ENCODE measurements around the gene SLX4. TPM values are rescaled to one million over a fixed set of nuclear protein-coding genes. Genes with fewer than 3 reads are reported as not detected.

Gene SLX4
- total RNA-seq, 1 experiment from 2014 or later = 7.0 TPM

DNA sequence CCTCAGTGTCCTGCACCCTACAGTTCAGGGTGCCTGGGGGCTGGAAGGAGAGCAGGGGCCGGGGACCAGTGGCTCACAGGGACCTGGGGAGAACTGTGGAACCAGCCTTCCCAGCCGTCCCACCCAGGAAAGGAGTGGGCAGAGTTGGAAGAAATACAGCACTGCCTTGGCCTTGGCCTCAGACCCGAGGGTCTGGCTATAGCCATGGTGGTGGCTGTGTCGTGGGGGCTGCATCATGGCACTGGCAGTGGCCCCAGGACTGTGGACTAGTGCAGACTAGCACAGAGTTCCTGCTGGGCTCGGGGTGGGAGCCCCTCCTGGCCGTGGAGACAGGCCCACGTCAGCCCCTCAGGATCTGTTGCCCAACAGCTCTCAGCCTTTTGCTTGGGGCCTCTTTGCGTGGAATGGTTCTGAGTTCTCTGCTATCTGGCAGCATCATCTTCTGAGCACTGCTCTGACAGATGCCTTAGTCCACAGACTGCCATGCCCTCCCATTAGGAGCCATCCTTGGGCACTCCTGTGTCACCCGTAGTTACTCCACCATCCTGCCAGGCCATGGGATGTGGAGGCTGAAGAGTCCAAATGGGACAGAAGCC lies 30.5 kb upstream of the SLX4 start:
- Histone ChIP-seq H3K36me3 (ENCODE audit: control insufficient read depth in 1 of 2, insufficient read depth in 2 of 2, low read length in 2 of 2) (no peaks in the 10 kb centered on the region), H2AFZ (ENCODE audit: low read depth, low read length, poor library complexity, severe bottlenecking) (no peak overlapping the region), H3K79me2 (ENCODE audit: insufficient read depth, low read length) (no peaks in the 10 kb centered on the region), H4K20me1 (ENCODE audit: insufficient read depth) (no peaks in the 10 kb centered on the region), H3K27me3 (ENCODE audit: insufficient read depth, low read length) (no peaks in the 10 kb centered on the region), H3K4me1 (ENCODE audit: control insufficient read depth in 1 of 2, insufficient read depth in 2 of 2, low read length in 2 of 2) (peaks cover 43 to 45% of the 10 kb centered on the region in 2 experiments), H3K9me3 (ENCODE audit: control insufficient read depth in 1 of 2, insufficient read depth in 1 of 2, low read depth in 1 of 2, low read length in 2 of 2) (no peaks in the 10 kb centered on the region), H3K4me2 (ENCODE audit: low read length) (peak overlapping the region; percentile 69; the same call in 1 of the 2 replicates), H3K27ac (ENCODE audit: low read depth, low read length) (no peak overlapping the region; the same call in 1 of the 2 replicates), H3K4me3 (replicated peaks in 1 of 2; ENCODE audit: low read depth in 1 of 2, low read length in 2 of 2) (no peak overlapping the region), H3K9ac (ENCODE audit: low read length) (no peak overlapping the region), H3K9me2 (ENCODE audit: insufficient read depth) (no peaks in the 10 kb centered on the region)
- intact Hi-C loops (cut with micrococcal nuclease) = no loop called here
- ChIA-PET RAD21 (ENCODE audit: low non-redundant PET in 1 of 2, low total read pairs in 2 of 2, uncharacterized antibody in 2 of 2, unreplicated experiment in 2 of 2) (no interaction called here), CTCF (no interaction called here), POLR2A (no interaction called here)
- DNase-seq (ENCODE audit: low read depth, low spot score) = no peak
- TF ChIP-seq JUND (IDR thresholded peaks at IDR 0.05) (no peak), TCF7L2 (IDR thresholded peaks at IDR 0.05; ENCODE audit: borderline replicate concordance, extremely low read depth, insufficient read depth, insufficient read length) (no peak), CBX3 (IDR thresholded peaks at IDR 0.05; ENCODE audit: low read depth) (no peak), ZNF274 (IDR thresholded peaks at IDR 0.05; ENCODE audit: low read depth, low read length) (no peak), SIN3A (IDR thresholded peaks at IDR 0.05; ENCODE audit: low read depth) (no peak), POLR2A (IDR thresholded peaks at IDR 0.05; ENCODE audit: borderline replicate concordance, extremely low read depth, insufficient read depth, insufficient read length) (no peak), RAD21 (IDR thresholded peaks at IDR 0.05; ENCODE audit: low read depth) (no peak)
- TF ChIP-seq, protein P1, sequence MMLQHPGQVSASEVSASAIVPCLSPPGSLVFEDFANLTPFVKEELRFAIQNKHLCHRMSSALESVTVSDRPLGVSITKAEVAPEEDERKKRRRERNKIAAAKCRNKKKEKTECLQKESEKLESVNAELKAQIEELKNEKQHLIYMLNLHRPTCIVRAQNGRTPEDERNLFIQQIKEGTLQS (IDR thresholded peaks at IDR 0.05) = no peak
- TF ChIP-seq, protein P2, sequence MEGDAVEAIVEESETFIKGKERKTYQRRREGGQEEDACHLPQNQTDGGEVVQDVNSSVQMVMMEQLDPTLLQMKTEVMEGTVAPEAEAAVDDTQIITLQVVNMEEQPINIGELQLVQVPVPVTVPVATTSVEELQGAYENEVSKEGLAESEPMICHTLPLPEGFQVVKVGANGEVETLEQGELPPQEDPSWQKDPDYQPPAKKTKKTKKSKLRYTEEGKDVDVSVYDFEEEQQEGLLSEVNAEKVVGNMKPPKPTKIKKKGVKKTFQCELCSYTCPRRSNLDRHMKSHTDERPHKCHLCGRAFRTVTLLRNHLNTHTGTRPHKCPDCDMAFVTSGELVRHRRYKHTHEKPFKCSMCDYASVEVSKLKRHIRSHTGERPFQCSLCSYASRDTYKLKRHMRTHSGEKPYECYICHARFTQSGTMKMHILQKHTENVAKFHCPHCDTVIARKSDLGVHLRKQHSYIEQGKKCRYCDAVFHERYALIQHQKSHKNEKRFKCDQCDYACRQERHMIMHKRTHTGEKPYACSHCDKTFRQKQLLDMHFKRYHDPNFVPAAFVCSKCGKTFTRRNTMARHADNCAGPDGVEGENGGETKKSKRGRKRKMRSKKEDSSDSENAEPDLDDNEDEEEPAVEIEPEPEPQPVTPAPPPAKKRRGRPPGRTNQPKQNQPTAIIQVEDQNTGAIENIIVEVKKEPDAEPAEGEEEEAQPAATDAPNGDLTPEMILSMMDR (IDR thresholded peaks at IDR 0.05 in 2 of 3, conservative IDR thresholded peaks at IDR 0.05 in 1 of 3; ENCODE audit: borderline replicate concordance in 1 of 3, insufficient read depth in 1 of 3, low read depth in 2 of 3, low read length in 2 of 3) = no peak
- TF ChIP-seq, protein P3, sequence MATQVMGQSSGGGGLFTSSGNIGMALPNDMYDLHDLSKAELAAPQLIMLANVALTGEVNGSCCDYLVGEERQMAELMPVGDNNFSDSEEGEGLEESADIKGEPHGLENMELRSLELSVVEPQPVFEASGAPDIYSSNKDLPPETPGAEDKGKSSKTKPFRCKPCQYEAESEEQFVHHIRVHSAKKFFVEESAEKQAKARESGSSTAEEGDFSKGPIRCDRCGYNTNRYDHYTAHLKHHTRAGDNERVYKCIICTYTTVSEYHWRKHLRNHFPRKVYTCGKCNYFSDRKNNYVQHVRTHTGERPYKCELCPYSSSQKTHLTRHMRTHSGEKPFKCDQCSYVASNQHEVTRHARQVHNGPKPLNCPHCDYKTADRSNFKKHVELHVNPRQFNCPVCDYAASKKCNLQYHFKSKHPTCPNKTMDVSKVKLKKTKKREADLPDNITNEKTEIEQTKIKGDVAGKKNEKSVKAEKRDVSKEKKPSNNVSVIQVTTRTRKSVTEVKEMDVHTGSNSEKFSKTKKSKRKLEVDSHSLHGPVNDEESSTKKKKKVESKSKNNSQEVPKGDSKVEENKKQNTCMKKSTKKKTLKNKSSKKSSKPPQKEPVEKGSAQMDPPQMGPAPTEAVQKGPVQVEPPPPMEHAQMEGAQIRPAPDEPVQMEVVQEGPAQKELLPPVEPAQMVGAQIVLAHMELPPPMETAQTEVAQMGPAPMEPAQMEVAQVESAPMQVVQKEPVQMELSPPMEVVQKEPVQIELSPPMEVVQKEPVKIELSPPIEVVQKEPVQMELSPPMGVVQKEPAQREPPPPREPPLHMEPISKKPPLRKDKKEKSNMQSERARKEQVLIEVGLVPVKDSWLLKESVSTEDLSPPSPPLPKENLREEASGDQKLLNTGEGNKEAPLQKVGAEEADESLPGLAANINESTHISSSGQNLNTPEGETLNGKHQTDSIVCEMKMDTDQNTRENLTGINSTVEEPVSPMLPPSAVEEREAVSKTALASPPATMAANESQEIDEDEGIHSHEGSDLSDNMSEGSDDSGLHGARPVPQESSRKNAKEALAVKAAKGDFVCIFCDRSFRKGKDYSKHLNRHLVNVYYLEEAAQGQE (IDR thresholded peaks at IDR 0.05; ENCODE audit: low read depth) = no peak
- ATAC-seq = no peak
- no TSS peak for BruUV-seq (replicated peaks)
